Spleen (tissue), 7 donors: ENCODE data around the gene LGI4.

Experiments
- POLR2AphosphoS5 ChIP-seq, 3 donors: sonication (generic); formaldehyde crosslinking; IDR thresholded peaks; one replicate each; pipeline ENCODE4 v1.5.1; 2017; ENCODE audit warnings: antibody characterized with exemption in 3 of 3
- TF ChIP-seq, protein P1 (sequence below), 11 experiments: fragments of 200-600 bp in 7 of 11; fragments of 450-650 bp in 4 of 11; sonication (generic) in 4 of 11; IDR thresholded peaks in 8 of 11; conservative IDR thresholded peaks in 3 of 11; 1 replicate in 7 of 11; 2 replicates in 4 of 11; pipeline versions ENCODE4 v1.4.0 to v1.8.0; 2016 to 2021; ENCODE audit warnings: antibody characterized with exemption in 11 of 11, inconsistent platforms in 4 of 11, mild to moderate bottlenecking in 1 of 11
- donor health status: DM: no; HTN: no; CAD: no; lungs with moderate emphysema.
- donor health status: DM: no; HTN: no; CAD: no.
- donor health status: DM: no; HTN: no; CAD: no.

DNA sequence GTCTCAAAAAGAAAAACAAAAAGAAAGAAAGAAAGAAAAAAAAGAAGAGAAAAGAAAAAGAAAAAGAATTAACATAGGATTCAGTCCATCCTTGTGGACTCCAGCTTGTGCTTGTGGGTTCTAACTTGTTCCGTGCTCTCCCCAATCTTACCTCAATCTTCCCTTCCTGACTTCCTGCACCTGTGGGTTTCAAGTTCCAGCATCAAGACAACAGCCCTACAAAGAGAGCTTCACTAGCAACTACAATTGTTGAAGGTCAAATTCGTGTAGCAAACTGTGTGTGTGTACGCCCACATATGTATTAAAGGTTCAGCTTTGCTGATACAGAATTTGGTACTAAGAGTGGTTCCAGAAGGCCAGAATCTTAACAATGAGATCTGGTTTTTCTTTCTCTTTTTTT, 45.0 kb upstream of the LGI4 start:
- TF ChIP-seq, protein P1, sequence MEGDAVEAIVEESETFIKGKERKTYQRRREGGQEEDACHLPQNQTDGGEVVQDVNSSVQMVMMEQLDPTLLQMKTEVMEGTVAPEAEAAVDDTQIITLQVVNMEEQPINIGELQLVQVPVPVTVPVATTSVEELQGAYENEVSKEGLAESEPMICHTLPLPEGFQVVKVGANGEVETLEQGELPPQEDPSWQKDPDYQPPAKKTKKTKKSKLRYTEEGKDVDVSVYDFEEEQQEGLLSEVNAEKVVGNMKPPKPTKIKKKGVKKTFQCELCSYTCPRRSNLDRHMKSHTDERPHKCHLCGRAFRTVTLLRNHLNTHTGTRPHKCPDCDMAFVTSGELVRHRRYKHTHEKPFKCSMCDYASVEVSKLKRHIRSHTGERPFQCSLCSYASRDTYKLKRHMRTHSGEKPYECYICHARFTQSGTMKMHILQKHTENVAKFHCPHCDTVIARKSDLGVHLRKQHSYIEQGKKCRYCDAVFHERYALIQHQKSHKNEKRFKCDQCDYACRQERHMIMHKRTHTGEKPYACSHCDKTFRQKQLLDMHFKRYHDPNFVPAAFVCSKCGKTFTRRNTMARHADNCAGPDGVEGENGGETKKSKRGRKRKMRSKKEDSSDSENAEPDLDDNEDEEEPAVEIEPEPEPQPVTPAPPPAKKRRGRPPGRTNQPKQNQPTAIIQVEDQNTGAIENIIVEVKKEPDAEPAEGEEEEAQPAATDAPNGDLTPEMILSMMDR (IDR thresholded peaks at IDR 0.05 in 8 of 11, conservative IDR thresholded peaks at IDR 0.05 in 3 of 11) = no peak
- TF ChIP-seq POLR2AphosphoS5 (IDR thresholded peaks at IDR 0.05) = no peak
